ENCODE data around the gene LCAT.

DNA sequence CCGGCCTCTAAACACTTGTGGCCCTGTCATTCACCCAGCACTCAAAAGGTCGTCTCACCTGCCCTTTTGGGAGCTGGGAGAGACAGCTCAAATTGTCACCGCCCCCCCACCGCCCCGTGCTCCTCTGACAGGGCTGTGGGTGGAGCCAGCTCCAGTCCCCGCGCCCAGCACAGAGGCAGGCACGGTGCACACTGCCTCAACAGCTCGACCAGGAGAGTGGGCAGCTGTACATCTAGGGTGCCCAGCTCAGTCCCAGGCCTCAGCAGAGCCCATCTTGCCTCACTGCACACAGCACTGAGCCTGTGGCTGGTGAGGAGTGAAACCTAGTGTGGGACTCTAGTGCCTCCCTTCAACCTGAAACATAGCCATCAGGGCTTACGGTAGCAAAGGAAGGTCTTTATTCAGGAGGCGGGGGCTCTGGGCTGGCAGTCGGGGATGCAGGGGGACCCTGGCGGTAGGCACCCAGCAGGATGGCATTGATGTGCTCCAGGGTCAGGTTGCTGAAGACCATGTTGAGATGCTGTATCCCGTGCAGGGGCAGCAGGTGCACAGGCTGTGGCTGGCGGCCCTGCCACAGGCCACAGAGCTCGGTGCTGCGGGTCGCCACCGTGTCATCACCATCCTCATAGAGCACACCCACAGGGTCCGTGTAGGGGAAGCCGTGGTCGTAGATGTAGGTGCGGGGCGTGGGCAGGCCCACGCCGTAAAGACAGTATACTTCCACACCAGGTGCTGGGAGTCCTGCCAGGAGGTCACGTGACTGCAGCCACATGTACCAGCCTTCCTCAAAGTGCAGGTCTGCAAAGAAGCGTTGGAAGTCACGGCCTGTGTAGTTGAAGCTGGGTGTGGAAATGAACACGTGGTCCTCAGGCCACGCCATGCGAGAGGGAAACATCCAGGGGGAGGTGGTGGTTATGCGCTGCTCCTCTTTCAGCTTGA, 4.1 kb downstream of the LCAT start:
- TF ChIP-seq, protein P1, sequence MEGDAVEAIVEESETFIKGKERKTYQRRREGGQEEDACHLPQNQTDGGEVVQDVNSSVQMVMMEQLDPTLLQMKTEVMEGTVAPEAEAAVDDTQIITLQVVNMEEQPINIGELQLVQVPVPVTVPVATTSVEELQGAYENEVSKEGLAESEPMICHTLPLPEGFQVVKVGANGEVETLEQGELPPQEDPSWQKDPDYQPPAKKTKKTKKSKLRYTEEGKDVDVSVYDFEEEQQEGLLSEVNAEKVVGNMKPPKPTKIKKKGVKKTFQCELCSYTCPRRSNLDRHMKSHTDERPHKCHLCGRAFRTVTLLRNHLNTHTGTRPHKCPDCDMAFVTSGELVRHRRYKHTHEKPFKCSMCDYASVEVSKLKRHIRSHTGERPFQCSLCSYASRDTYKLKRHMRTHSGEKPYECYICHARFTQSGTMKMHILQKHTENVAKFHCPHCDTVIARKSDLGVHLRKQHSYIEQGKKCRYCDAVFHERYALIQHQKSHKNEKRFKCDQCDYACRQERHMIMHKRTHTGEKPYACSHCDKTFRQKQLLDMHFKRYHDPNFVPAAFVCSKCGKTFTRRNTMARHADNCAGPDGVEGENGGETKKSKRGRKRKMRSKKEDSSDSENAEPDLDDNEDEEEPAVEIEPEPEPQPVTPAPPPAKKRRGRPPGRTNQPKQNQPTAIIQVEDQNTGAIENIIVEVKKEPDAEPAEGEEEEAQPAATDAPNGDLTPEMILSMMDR (IDR thresholded peaks at IDR 0.05) = no peak
- no peak for TF ChIP-seq POLR2A (IDR thresholded peaks at IDR 0.05)
